Measurements from ENCODE around the gene CFAP61.

DNA sequence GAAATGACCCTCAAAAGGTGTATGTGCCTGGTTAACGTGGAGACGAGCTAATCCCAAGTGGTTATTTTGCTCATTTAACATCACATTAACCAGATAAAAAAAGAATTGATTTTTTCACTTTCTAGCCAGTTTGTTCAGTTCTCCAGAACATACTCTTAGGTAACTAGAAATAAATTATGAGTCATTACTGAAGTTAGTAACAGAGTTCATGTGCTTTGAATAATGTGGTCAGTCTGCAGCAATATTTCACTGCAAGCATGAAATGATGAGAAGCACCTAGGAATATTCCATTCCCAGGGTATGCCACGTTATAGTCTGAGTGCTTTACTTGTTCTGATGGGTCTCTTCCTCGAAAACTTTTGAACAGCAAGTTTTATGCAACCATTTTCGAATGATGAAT, 177.3 kb downstream of the CFAP61 start:
- TF ChIP-seq, protein P1, sequence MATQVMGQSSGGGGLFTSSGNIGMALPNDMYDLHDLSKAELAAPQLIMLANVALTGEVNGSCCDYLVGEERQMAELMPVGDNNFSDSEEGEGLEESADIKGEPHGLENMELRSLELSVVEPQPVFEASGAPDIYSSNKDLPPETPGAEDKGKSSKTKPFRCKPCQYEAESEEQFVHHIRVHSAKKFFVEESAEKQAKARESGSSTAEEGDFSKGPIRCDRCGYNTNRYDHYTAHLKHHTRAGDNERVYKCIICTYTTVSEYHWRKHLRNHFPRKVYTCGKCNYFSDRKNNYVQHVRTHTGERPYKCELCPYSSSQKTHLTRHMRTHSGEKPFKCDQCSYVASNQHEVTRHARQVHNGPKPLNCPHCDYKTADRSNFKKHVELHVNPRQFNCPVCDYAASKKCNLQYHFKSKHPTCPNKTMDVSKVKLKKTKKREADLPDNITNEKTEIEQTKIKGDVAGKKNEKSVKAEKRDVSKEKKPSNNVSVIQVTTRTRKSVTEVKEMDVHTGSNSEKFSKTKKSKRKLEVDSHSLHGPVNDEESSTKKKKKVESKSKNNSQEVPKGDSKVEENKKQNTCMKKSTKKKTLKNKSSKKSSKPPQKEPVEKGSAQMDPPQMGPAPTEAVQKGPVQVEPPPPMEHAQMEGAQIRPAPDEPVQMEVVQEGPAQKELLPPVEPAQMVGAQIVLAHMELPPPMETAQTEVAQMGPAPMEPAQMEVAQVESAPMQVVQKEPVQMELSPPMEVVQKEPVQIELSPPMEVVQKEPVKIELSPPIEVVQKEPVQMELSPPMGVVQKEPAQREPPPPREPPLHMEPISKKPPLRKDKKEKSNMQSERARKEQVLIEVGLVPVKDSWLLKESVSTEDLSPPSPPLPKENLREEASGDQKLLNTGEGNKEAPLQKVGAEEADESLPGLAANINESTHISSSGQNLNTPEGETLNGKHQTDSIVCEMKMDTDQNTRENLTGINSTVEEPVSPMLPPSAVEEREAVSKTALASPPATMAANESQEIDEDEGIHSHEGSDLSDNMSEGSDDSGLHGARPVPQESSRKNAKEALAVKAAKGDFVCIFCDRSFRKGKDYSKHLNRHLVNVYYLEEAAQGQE (IDR thresholded peaks at IDR 0.05; ENCODE audit: insufficient read depth in 1 of 2, low read depth in 2 of 2, low read length in 1 of 2), result no peak
- TF ChIP-seq, protein P2, sequence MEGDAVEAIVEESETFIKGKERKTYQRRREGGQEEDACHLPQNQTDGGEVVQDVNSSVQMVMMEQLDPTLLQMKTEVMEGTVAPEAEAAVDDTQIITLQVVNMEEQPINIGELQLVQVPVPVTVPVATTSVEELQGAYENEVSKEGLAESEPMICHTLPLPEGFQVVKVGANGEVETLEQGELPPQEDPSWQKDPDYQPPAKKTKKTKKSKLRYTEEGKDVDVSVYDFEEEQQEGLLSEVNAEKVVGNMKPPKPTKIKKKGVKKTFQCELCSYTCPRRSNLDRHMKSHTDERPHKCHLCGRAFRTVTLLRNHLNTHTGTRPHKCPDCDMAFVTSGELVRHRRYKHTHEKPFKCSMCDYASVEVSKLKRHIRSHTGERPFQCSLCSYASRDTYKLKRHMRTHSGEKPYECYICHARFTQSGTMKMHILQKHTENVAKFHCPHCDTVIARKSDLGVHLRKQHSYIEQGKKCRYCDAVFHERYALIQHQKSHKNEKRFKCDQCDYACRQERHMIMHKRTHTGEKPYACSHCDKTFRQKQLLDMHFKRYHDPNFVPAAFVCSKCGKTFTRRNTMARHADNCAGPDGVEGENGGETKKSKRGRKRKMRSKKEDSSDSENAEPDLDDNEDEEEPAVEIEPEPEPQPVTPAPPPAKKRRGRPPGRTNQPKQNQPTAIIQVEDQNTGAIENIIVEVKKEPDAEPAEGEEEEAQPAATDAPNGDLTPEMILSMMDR (IDR thresholded peaks at IDR 0.05), result no peak
- TF ChIP-seq SIN3A (IDR thresholded peaks at IDR 0.05; ENCODE audit: borderline replicate concordance, insufficient read depth, low read depth, low read length) (no peak), POLR2AphosphoS5 (IDR thresholded peaks at IDR 0.05; ENCODE audit: low read depth, low read length) (no peak), TCF7L2 (IDR thresholded peaks at IDR 0.05; ENCODE audit: low read depth, low read length) (no peak)
